Mesenteric fat pad (tissue), 1 donor: ENCODE data around the gene SLC6A8. TPM values are rescaled to one million over a fixed set of nuclear protein-coding genes. Genes with fewer than 3 reads are reported as not detected.
"Not testable (repeated sequence)": the region's sequence is repeated elsewhere in the genome, so short reads cannot be mapped to it uniquely, and the experiment has no call there.

ENCODE experiments used
- DNase-seq: peaks from one replicate; pipeline ENCODE4 v3.0.0-alpha.2; 2020; ENCODE audit warnings: low spot score
- total RNA-seq: library from RNA; stranded (reverse); fragmentation: NEBNext Ultra II Directional; extraction: Animal tissue kit (Norgen Biotek cat#: 25700); gene quantifications from one replicate; pipeline ENCODE4 v1.2.1, GENCODE V29; 2021
- donor health status: DM: yes; HTN: yes; CAD: no.

The SLC6A8 gene
- total RNA-seq, 1 donor from 2014 or later: 45.9 TPM

DNA sequence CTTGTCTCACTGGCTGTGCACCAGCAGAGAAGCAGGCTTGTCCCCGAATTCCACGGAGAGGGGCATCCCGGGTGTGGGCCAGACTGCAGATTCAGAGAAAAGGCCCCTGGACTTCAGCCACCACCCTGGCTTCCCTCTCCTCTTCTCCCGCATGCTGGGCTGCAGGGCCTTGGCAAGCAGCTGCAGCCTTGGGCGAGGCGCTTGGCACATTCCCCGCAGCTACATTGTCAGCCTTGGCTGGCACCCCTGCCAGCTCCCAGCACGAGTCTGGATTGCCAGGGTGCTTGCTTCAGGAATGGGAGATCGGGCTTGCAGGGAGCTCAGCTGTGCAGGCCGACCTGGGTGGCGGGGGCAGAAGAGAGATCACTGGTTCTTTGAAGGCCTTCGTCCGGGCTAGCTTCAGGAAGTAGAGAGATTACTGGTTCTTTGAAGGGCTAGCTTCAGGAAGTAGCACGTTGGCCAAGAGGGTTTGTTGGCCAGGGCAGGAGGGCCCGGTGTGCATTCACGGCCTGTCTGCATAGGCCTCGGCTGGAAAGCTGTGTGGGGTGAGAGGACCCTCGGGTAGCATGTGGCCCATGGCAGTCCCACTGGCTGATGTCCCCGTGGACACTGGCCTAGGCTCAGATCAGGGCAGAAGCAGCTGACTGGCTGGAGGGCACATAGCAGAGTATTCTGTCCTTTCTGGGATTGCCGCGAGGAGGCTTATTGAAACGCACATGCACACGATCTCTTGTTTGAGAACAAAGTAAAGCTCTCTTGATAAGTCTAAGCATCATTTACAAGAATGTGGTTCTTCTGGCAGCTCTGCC lies 39.6 kb downstream of the SLC6A8 start:
- peak; percentile 88 for DNase-seq

DNA sequence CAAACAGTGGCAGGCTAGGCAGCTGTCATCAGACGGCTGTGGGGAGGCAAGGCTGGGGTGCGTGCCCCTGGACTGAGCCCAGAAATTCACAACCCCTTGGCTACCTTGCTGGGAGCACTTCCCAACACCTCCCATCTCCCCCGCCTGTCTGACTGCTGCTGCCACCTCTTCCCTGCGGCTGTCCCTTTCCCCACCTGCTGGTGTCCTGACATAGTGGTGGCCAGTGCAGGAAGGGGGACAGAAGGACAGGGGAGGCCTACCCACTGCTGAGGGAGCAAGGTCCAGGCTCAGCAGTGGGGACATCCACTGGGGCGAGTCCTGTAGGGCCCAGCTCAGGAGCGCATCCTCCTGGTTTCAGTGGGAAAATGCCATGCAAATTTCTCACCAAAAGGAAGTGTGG lies 40.4 kb downstream of the SLC6A8 start:
- DNase-seq: no peak

GRCh38 chrX:153728951-153729631 lies 41.4 kb downstream of the SLC6A8 start:
- DNase-seq: no peak

GRCh38 chrX:153730115-153730514 lies 42.4 kb downstream of the SLC6A8 start:
- not testable (repeated sequence) for DNase-seq

- no peak for DNase-seq
Observed at GRCh38 chrX:153731117-153731844, 43.6 kb downstream of the SLC6A8 start.

DNA sequence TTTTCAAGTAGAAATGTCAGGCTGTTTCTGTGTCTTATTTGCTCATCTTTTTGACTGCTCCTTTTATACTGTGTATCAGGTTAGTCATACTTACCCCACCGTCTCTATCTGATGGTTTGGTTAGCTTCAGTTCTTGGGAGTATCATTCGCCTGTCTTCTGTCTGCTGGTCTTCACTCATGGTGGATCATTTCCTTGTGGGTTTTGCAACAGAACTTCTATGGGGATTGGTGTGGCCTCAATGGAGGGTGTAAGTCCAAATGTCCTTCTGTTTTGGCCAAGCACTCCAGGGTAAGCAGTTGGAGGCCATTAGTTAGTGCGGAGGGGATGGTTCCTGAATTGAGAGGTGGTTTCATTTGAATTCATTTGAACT lies 44.1 kb downstream of the SLC6A8 start:
- no peak for DNase-seq

GRCh38 chrX:153732401-153732800 lies 44.7 kb downstream of the SLC6A8 start:
- no peak for DNase-seq

DNA sequence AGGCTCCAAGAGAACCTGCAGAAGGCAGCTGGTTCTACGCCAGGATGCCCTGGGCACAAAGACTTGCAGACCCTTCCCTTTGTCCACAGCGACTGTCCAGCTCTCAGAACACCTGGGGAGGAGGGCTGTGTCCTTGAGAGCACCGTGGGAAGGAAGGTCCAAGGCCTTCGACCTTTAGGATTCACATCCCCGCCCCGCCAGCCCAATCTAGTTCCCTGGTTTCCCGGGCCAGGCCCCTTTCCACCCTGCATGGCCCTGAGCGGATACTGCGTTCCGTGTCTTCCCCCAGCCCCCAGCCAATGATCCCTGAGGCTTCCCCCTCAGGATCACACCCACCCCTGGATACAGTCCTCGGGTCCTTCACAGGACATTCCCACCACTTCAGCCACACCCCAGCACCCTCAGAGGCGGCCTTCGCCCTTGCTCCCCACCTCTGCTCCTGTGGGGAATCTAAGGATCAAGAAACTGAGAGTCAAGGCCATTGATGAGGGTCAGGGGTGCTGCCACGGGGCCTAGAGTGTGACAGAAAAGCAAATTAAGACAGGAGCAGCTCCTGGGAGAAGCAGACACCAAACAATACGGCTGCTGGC lies 46.0 kb downstream of the SLC6A8 start:
- no peak for DNase-seq

DNA sequence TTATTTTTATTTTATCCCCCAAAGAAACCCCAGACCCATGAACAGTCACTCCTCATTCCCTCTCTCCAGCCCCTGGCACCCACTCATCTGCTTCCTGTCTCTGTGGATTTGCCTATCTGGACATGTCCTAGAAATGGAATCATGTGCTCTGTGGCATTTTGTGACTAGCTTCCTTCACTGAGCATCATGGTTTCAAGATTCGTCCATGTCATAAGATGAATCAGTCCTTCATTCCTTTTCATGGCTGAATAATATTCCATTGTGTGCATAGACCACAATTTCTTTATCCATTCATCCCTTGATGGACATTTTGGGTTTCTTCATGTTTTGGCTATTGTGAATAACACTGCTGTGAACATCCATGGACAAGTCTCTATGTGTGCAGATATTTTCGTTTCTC lies 47.1 kb downstream of the SLC6A8 start:
- DNase-seq: no peak

GRCh38 chrX:153735274-153735673 lies 47.5 kb downstream of the SLC6A8 start:
- DNase-seq: no peak

GRCh38 chrX:153736071-153736820 lies 48.5 kb downstream of the SLC6A8 start:
- DNase-seq: no peak

- no peak for DNase-seq
Observed at GRCh38 chrX:153736871-153737441, 49.2 kb downstream of the SLC6A8 start.

- no peak for DNase-seq
Observed at GRCh38 chrX:153738056-153738605, 50.4 kb downstream of the SLC6A8 start.

- DNase-seq: no peak
Observed at GRCh38 chrX:153739754-153740486, 52.2 kb downstream of the SLC6A8 start.

DNA sequence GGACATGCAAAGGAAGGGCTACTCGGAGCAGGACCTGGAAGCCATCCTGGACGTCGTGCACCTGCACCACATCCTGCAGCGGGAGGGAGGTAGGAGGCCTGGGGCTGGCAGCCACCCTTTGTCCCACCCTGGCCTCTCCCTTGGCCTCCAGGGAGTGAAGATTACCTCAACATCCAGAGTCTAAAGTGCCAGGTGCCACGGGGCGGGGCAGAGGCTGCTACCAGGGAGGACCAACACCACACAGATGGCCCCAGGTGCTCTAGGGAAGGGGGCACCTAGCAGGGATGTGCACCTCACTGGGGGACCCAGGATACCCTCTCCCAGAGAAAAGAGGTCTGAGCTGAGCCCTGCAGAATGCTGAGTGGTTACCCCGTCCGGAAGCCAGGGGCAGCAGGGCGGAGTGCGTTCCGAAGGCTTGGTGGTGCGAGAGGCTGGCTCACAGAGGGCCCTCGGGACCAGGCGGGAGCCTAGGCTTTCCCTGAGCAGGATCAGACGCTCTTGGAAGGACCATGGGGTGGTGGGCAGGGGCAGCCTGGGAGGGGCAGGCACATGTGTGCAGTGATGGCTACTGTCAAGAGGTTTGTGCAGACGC lies 53.0 kb downstream of the SLC6A8 start:
- DNase-seq: no peak

- no peak for DNase-seq
Observed at GRCh38 chrX:153741446-153741845, 53.7 kb downstream of the SLC6A8 start.

GRCh38 chrX:153742111-153742510 lies 54.4 kb downstream of the SLC6A8 start:
- not testable (repeated sequence) for DNase-seq

GRCh38 chrX:153742796-153743467 lies 55.2 kb downstream of the SLC6A8 start:
- DNase-seq: not testable (repeated sequence)
